Fibroblast of the aortic adventitia (primary cell): ENCODE results near the gene FRMD5. TPM values are rescaled to one million over a fixed set of nuclear protein-coding genes. Genes with fewer than 3 reads are reported as not detected.
"Not testable (repeated sequence)": the region's sequence is repeated elsewhere in the genome, so short reads cannot be mapped to it uniquely, and the experiment has no call there.

Source experiments
- DNase-seq: peaks from one replicate; pipeline ENCODE4 v3.0.0-alpha.2; 2010; ENCODE audit warnings: low read depth
- H3K4me3 ChIP-seq: 2 replicates; pipeline ENCODE4 v1.5.1; 2011; ENCODE audit warnings: low read depth, mild to moderate bottlenecking, control low read depth, low read length, moderate library complexity
- total RNA-seq: library from RNA; depleted of rRNA; stranded (reverse); fragments of >200 nt; gene quantifications from 2 replicates; pipeline ENCODE4 v1.2.3, GENCODE V29; 2012; ENCODE audit warnings: low replicate concordance
- TF ChIP-seq, protein P1 (sequence below): IDR thresholded peaks from 2 replicates; pipeline ENCODE4 v1.5.1; 2011; ENCODE audit warnings: mild to moderate bottlenecking, low read length, control low read depth, inconsistent platforms; ENCODE audit not compliant: insufficient read depth

The FRMD5 gene
- total RNA-seq, 1 donor, result 16.3 TPM

DNA sequence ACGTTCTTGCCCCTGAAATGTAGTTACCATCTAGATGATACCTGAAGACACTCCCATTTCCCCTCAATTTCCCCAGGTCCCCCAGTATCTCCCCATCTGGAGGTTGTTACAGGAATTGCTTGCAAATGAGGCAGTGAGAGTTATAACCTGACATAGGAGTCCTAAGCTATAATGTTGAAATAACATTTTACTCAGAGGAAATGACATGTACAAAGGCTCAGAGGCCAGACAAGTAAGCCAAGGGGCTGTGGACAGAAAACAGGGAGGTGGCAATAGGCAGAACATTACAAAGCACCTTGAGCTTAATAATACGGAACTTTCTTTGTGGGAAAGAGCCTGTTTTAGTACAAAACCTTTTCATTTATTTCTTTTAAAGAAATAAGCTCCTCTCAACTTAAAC lies 171.9 kb downstream of the FRMD5 start:
- TF ChIP-seq, protein P1, sequence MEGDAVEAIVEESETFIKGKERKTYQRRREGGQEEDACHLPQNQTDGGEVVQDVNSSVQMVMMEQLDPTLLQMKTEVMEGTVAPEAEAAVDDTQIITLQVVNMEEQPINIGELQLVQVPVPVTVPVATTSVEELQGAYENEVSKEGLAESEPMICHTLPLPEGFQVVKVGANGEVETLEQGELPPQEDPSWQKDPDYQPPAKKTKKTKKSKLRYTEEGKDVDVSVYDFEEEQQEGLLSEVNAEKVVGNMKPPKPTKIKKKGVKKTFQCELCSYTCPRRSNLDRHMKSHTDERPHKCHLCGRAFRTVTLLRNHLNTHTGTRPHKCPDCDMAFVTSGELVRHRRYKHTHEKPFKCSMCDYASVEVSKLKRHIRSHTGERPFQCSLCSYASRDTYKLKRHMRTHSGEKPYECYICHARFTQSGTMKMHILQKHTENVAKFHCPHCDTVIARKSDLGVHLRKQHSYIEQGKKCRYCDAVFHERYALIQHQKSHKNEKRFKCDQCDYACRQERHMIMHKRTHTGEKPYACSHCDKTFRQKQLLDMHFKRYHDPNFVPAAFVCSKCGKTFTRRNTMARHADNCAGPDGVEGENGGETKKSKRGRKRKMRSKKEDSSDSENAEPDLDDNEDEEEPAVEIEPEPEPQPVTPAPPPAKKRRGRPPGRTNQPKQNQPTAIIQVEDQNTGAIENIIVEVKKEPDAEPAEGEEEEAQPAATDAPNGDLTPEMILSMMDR, result peak; percentile 9
- H3K4me3 ChIP-seq, result no peak overlapping the region
- DNase-seq, result no peak

DNA sequence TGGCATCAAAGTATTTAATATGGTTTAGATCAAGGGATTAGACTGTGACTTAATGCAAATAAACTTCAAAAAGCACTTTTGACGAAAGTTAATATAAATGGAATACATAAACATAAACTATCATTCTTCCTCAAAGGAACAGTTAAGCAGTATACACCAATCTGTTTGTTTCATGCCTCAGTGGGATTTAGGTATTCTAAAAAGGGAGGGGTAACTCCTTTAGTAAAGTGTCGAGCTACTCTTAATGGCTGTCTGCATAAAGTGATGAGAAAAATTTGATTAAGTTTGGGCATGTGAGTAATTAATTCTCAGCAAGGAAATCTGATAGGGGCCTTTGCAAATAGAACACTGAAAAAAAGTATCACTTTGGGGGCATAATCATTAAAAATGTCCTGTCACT lies 176.9 kb downstream of the FRMD5 start:
- TF ChIP-seq, protein P1, result no peak
- H3K4me3 ChIP-seq, result no peak overlapping the region
- DNase-seq, result no peak

DNA sequence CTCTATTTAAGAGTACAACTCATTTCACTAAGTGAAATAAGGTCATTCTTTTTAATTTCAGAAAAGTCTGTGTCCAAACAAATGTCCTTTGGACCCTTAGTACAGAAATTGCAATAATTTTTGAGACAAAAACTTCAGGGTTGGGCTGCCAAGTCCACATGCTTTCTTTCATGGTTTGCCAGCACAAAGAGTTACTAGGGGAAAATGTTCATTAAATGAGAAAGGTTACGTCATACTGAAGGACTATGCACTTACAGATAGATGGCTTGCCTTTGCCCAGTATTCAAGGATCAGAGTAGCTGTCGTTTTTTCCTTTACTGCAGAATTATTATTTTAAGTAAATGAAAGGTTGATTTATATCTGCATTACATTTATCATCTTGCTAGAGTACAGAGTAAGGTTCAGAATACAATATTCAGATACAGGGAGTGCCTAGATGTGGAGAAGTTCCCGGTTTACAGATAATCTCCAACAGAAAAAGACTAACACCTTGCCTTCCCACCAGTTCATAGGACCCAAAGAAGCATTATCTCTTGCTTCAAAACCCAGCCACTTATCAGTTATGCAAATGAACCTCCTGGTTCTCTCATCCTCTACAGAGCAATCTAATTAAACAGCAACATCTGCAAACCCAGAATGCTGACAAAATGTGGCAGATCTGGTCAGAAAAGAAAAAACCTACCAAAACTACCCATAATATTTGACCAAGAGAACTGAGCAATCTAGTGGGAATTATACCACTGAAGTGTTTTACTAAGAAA lies 179.3 kb downstream of the FRMD5 start:
- TF ChIP-seq, protein P1, result no peak
- DNase-seq, result peak; percentile 76

DNA sequence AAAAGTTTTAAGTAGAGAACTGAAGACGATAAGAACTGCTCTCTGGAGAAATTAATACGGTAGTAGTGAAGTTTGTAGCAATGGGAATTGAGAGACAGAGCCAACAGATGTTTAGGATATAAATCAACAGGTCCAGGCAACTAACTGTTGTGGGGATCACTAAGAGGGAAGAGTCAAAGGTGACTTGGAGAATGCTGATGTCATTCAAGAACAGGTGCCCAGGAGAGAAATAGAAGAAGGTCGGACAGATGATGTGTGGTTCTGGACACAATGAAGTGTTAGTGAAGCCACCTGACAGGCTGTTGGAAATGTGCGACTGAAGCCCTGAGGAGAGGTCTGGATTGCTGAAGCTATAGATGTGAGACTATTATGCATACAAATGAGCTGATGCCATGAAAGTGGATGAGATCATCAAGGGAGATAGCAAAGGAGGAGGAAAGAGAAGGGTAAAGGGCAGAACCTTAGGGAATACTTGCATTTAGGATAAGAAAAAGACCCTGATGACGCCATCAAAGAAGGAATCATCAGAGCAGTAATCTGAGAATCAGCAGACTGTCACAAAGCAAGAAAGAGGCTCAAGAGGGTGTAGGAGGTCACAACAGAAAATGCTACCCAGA lies 183.7 kb downstream of the FRMD5 start:
- DNase-seq, result no peak
- TF ChIP-seq, protein P1, result no peak

More for the DNA sequence above, 179.3 kb downstream of the FRMD5 start:
- no peak overlapping the region for H3K4me3 ChIP-seq

DNA sequence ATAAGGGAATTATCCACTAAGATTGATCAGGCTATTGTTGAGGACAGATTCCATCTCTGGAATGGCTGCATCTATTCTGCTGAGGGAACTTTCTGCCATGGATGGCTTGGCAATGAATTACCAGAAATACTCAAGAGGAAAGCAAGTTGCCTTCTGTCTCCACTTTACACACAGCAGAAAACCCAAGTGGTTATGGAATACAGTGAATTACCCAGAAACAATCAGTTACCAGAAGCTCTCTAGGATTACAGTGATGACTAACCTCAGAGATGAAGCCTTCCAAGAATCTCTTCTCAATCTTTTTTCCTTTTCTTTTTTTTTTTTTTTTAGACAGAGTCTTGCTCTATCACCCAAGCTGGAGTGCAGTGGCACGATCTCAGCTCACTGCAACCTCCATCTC lies 185.0 kb downstream of the FRMD5 start:
- TF ChIP-seq, protein P1, result no peak
- no peak overlapping the region for H3K4me3 ChIP-seq
- DNase-seq, result peak; percentile 90

More for the DNA sequence above, 183.7 kb downstream of the FRMD5 start:
- H3K4me3 ChIP-seq, result no peak overlapping the region

DNA sequence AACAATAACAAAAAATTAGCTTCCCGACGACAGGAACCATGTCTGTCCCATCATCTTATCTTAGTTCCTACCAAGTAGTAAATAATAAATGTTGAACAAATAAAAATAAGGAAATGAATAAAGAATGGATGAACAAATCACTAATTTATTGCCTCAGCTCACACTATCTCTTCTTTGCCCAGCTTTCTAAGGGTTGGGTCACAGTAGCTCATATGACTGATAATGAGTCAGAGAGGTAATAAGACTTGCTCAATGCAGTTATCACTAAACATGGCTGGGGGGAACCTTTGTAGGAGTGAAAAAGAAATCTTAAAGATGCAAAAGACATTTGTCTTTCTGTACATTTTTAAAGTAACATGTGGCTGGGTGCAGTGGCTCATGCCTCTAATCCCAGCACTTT lies 186.0 kb downstream of the FRMD5 start:
- H3K4me3 ChIP-seq, result no peak overlapping the region
- TF ChIP-seq, protein P1, result no peak
- peak; percentile 76 for DNase-seq

DNA sequence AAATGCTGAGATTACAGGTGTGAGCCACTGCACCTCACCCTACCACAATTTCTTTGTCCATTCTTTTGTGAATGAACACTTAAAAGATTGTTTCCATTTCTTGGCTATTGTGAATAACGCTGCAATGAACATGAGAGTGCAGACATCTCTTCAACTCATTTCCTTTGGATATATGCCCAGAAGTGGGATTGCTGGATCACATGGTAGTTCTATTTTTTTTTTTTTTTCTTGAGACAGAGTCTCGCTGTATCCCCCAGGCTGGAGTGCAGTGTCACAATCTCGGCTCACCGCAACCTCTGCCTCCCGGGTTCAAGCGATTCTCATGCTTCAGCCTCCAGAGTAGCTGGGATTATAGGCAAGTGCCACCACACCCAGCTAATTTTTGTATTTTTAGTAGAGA lies 194.8 kb downstream of the FRMD5 start:
- not testable (repeated sequence) for H3K4me3 ChIP-seq
- peak; percentile 96 for DNase-seq
